Left renal cortex interstitium (tissue), 4 donors: ENCODE data around the gene KCNJ6. TPM values are rescaled to one million over a fixed set of nuclear protein-coding genes. Genes with fewer than 3 reads are reported as not detected.
"Not testable (repeated sequence)": the region's sequence is repeated elsewhere in the genome, so short reads cannot be mapped to it uniquely, and the experiment has no call there.

Source experiments
- DNase-seq, 4 donors: peaks; one replicate each; pipeline ENCODE4 v3.0.0-alpha.2; 2013; ENCODE audit warnings: low read depth in 4 of 4, low spot score in 2 of 4, missing footprints in 1 of 4
- polyA plus RNA-seq, 4 donors: library from polyadenylated mRNA; unstranded; fragments of 120-200 nt; gene quantifications; one replicate each; pipeline ENCODE4 v1.2.1, GENCODE V29; 2013; ENCODE audit not compliant: insufficient read length in 4 of 4

The KCNJ6 gene
- polyA plus RNA-seq, 4 donors = 0.17 to 0.59 (median 0.26) TPM

- no peak for DNase-seq
Measured at GRCh38 chr21:37784591-37785318, 131.5 kb downstream of the KCNJ6 start.

GRCh38 chr21:37783016-37783415 is 133.2 kb downstream of the KCNJ6 start:
- no peak for DNase-seq

DNA sequence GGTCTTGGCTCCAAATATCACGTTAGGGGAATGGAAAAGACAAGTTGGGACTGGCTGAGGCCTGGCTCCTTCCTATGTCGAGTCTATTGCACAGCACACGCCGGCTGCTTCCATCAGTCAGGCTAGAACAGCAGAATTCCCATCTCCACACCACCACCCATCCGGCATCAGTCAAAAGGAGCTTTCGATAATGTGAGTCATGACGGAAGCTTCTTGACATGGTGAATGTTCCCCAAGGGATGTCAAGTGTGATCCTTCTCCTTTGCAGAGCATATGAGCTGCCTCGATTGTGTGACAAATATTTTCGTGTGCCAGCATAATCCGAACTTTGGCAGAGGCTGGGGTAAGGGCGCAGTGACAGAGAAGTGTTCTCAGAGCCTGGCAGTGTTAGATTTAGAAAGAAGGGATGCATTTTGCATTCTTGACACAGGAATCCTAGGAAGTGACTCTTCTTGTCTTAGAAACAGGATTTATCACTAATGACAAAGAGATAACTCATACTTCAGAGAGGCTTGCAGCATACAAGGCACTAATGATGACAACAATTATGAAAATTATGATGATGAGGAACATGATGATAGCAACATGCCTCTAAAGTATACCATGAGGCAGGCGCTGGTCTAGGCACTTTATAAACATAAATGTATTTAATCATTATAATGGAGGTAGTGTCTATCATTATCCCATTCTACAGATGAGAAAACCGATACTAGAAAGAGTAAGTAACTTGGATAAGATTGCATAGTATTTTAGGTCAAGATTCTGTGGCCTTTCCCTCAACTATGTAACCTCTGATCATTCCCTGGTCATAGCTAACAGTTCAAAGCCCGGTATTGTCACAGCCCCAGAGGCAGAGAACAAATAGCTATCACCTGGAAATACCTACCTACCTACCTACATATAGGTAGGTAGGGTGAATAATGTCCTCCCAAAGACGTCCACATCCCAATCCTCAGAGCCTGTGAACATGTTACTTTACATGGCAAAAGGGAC is 135.0 kb downstream of the KCNJ6 start:
- DNase-seq = no peak

DNA sequence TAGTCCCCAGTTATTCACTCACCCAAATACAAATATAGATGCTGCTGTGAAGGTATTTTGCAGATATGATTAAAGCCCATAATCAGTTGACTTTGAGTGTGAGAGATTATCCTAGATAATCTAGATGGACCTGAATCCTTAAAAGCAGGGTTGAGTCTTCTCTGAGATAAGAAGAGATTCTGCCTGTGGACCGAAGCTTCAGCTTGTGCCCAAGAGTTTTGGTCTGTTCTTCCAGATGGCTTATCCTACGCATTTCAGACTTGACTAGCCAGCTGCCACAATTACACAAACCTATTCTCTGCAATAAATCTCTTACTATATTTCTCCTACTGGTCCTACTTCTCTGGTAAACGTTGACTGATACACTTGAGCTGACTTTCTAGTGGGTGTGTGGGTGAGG is 145.1 kb downstream of the KCNJ6 start:
- no peak for DNase-seq

DNA sequence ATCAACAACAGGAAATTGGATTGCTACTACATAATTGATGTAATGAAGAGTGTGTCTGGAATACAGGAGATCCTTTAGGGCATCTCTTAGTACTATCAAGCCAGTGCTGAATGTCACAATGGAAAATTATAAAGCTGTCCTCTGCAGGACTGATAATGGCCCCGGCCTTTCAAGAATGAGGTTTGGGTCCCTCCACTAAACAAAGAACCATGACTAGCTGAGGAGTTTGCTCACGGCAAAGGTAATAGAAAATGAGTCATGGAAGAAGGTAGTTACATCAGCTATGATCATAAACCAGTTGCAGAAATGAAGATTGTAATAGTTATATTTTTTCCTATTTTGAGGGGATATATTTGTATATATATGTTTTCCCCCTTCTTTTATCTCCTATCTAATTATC is 145.8 kb downstream of the KCNJ6 start:
- no peak for DNase-seq

- DNase-seq = no peak
Measured at GRCh38 chr21:37769656-37770055, 146.6 kb downstream of the KCNJ6 start.

DNA sequence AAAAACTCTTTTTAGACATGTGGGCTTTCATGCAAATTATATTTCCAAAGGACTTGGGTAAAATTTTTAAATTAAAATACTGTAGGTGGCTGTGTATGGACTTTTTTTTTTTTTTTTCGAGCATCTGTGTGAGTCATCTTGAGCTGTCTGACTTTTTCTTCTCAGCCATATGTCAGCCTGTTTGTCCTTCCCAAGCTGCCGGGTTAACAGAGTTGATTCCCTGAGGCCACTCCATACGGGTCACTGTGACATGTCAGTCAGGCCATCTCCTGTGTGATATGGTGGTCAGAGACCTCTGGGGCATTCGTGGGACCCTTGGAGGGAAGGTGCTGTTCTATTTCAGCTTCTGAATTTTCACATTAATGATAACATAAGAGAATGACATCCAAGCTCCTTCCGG is 148.3 kb downstream of the KCNJ6 start:
- DNase-seq = no peak

DNA sequence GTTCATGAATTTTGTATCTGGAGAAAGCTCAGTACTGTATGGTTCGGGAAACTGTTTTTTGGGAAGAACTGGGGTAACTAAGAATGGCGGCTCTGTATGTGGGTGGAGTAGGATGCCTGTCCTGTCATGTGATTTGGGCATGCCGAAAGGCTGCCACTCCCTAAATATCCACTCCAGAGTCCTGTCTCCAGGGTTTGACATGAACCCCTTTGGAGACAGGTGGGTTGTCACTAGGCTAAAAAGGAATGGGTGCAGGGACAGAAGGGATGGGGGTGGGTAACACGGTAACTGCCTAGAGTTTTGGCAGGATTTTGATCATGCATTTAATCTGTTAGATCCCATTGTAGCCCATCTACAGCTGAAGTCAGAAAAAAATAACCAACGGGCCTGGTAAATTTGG is 150.1 kb downstream of the KCNJ6 start:
- no peak for DNase-seq

GRCh38 chr21:37765221-37765900 is 150.9 kb downstream of the KCNJ6 start:
- DNase-seq = no peak

GRCh38 chr21:37764691-37765090 is 151.6 kb downstream of the KCNJ6 start:
- DNase-seq = no peak

DNA sequence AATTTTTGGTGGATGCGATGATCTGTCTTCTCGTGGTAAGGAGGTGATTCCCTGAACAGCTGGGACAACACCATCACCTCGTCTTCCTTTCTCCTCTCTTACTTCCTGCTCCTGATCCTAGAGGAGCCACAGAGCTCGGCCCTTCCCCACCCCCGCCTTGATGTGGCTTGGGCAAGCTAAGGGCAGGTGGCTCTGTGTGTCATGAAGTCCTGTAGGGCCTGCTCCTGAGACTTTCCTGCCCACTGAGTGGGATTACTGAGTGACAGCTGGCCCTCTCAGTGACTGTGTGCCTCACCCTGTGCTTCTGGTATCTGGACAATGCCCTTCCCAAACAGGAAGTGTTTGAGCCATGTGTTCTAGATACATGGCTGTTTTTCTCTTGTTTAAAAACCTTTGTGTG is 153.0 kb downstream of the KCNJ6 start:
- no peak for DNase-seq

DNA sequence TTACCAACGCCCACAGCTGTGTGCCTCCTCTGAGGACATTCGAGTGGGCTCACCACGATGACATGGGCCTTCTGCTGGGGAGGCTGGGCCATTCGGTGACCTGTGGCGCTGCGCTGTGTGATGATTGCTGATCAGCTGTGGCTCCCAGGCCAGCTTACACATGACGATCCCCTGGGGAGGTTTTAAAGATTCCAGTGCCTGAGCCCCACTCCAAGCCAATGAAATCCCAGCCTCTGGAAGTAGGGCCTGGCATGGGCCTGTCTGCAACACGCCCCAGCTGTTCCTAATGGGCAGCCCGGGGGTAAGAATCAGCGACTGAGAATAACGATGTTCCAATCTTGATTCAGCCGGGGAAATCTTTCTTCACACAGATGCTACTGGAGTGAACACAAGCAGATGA is 153.7 kb downstream of the KCNJ6 start:
- no peak for DNase-seq

DNA sequence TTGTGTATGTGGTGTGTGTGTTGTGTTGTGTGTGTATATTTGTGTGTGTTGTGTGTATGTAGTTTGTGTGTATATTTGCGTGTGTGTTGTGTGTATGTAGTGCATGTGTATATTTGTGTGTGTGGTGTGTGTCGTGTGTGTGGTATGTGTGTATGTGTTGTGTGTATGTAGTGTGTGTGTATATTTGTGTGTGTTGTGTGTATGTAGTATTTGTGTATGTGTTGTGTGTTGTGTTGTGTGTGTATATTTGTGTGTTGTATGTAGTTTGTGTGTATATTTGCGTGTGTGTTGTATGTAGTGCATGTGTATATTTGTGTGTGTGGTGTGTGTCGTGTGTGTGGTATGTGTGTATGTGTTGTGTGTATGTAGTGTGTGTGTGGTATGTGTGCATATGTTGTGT is 154.9 kb downstream of the KCNJ6 start:
- not testable (repeated sequence) for DNase-seq

DNA sequence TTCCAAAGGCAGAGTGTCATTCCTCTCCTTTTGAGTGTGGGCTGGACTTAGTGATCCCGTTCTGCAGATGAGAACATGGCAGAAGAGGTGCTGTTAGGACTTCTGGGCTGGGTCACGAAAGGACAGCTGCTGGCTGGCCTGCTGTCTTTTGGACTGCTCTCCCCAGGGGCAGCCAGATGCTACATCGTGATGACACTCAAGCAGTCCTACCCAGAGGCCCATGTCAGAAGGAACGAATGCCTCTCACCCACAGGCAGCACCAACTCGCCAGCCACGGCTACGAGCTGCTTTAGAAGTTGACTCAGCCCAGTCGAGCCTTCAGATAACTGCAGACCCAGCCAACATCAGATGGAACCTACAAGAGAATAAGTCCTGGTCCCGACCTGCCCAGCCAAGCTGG is 156.5 kb downstream of the KCNJ6 start:
- DNase-seq = no peak

- DNase-seq = peak in 1 of 4 donors; percentile 7
Measured at GRCh38 chr21:37758982-37759381, 157.3 kb downstream of the KCNJ6 start.

- no peak for DNase-seq
Measured at GRCh38 chr21:37757606-37758376, 158.5 kb downstream of the KCNJ6 start.

GRCh38 chr21:37753122-37753599 is 163.1 kb downstream of the KCNJ6 start:
- DNase-seq = peak in 1 of 4 donors; percentile 4

DNA sequence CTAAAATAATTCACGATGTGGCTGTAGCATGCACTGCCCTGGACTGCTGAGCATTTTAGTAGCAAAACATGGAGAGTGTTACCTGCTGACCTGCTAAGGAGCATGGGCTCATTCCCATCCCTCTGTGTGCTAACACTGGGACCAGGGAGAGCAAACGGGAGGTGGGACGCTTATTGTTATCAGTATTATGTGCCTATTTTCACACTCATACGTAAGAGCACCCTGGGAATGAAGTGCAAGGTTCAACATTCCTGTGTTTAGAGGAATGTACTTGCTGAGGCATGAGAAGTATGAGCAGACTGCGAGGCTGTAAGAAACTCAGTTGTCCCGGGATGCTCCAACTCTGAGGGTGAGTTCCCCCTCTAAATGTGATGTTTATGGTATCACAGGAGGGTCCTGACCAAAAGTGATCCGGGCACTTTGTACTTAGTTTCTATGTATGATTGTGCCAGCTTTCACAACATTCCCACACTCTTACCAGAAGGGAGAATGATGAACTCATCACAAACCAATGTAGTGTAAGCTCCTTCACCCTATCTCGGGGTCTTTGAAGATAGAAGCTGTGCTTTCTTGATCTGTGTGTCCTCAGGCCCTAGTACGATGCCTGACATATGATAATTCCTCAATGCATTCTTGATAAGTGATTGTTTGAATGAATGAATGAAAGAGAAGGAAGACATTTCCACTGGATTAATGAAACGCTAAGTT is 164.8 kb downstream of the KCNJ6 start:
- no peak for DNase-seq

DNA sequence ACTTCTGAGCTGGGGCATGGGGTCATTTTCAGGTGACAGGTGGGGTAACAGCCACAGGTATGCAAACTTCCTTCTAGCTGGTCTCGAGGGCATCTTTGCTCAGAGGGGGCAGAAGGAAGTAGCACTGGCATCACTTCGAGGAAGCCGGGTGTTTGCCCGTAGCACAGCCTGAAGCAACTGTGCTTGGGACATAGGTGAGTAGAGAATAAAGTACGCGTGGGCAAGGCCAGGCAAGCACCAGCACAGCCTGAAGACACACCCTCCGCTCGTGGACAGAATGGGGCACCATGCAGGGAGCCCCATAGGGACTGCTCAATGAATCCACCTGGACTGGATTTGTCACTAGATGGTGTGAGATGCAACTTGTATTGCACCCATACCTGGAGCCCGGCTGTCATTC is 167.1 kb downstream of the KCNJ6 start:
- no peak for DNase-seq

DNA sequence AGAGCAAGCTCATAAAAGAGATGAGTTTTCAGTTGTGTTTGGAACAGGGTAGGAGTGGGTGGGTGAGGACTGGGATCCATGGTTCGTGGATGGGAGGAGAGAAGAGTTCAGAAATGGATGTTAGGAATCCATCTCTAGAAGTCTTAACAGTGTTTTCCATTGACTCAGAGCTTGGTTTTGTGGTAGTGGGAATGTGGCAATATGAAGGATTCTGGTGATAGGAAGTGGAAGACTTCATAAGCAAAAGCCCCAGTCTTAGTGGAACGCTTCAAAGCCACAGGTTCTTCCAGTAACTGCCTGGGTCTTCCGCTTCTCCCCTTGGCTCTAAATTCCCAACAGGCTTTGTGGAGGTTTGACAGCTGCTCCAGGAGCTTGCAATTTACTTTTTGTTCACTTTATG is 167.9 kb downstream of the KCNJ6 start:
- DNase-seq = no peak
